ENCODE results near the gene AHSA1. TPM values are rescaled to one million over a fixed set of nuclear protein-coding genes. Genes with fewer than 3 reads are reported as not detected.

The AHSA1 gene
- total and polyA plus RNA-seq, 8 donors, result 47.2 to 109 (median 77.5) TPM

GRCh38 chr14:77426396-77426795, 31.5 kb upstream of the AHSA1 start:
- TF ChIP-seq CTCF (IDR thresholded peaks at IDR 0.05) (no peak), POLR2A (IDR thresholded peaks at IDR 0.05) (no peak), EP300 (IDR thresholded peaks at IDR 0.05) (no peak), POLR2AphosphoS5 (IDR thresholded peaks at IDR 0.05) (no peak)
- no peaks in the 10 kb centered on the region for H3K4me1 ChIP-seq
- intact Hi-C loops (cut with DNase I; ENCODE audit: low total_unique reads), result no loop called here
- H3K27ac ChIP-seq, result no peak overlapping the region
- WGBS, 5 donors, result 88 to 98% (median 96%) methylated on average over 3 of the region's 3 CpGs
- peaks cover 61 to 100% (median 99%) of the 10 kb centered on the region in 4 donors for H3K36me3 ChIP-seq
- no peaks in the 10 kb centered on the region for H3K9me3 ChIP-seq
- no peak for DNase-seq
- no peak overlapping the region for H3K4me3 ChIP-seq
- no peaks in the 10 kb centered on the region for H3K27me3 ChIP-seq

- Histone ChIP-seq H3K27ac (no peak overlapping the region), H3K27me3 (no peaks in the 10 kb centered on the region), H3K4me3 (no peak overlapping the region), H3K4me1 (no peaks in the 10 kb centered on the region), H3K9me3 (no peaks in the 10 kb centered on the region), H3K36me3 (peaks cover 19 to 99% (median 98%) of the 10 kb centered on the region in 4 donors)
- WGBS, 5 donors, result 96 to 100% (median 98%) methylated on average over 3 of the region's 3 CpGs
- intact Hi-C loops (cut with DNase I; ENCODE audit: low total_unique reads), result no loop called here
- TF ChIP-seq POLR2AphosphoS5 (IDR thresholded peaks at IDR 0.05) (no peak), CTCF (IDR thresholded peaks at IDR 0.05) (no peak), POLR2A (IDR thresholded peaks at IDR 0.05) (no peak), EP300 (IDR thresholded peaks at IDR 0.05) (no peak)
- DNase-seq, result no peak
These were observed 21.9 kb upstream of the AHSA1 start for GRCh38 chr14:77436042-77436441.

DNA sequence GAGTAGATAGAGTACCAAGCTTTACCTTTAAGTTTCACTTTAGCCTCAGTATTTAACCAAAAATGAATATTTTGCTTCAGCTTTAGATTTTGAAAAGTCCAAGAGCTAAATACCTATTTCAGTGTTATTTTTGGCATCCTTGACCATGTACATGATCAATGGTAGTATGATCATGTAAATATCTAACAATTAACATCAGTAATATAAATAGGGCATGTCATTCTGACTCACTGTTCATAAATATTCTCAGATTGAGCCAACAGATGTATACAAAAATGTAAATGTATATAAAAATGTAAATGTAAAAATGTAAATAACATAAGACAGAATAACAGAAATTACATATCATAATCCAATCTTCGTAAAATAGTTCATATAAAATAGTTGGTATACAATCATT, 19.3 kb upstream of the AHSA1 start:
- no peak for TF ChIP-seq CTCF (IDR thresholded peaks at IDR 0.05)
- Histone ChIP-seq H3K4me3 (no peak overlapping the region), H3K36me3 (peaks cover 34 to 99% (median 98%) of the 10 kb centered on the region in 4 donors), H3K9me3 (no peaks in the 10 kb centered on the region), H3K4me1 (no peaks in the 10 kb centered on the region), H3K27me3 (no peaks in the 10 kb centered on the region), H3K27ac (no peak overlapping the region)
- intact Hi-C loops (cut with DNase I; ENCODE audit: low total_unique reads), result no loop called here
- no peak for DNase-seq
- WGBS, 5 donors, result 91 to 100% (median 96%) methylated on average over 1 of the region's 1 CpG

GRCh38 chr14:77439861-77440260, 18.0 kb upstream of the AHSA1 start:
- intact Hi-C loops (cut with DNase I; ENCODE audit: low total_unique reads), result no loop called here
- H3K4me3 ChIP-seq, result no peak overlapping the region
- TF ChIP-seq EP300 (IDR thresholded peaks at IDR 0.05), result no peak

GRCh38 chr14:77442196-77442595, 15.7 kb upstream of the AHSA1 start:
- Histone ChIP-seq H3K27me3 (no peaks in the 10 kb centered on the region), H3K4me1 (no peaks in the 10 kb centered on the region), H3K9me3 (no peaks in the 10 kb centered on the region), H3K36me3 (peaks cover 39 to 99% (median 96%) of the 10 kb centered on the region in 4 donors), H3K27ac (no peak overlapping the region), H3K4me3 (no peak overlapping the region)
- no peak for TF ChIP-seq EP300 (IDR thresholded peaks at IDR 0.05)
- no peak for TF ChIP-seq POLR2AphosphoS5 (IDR thresholded peaks at IDR 0.05)
- TF ChIP-seq CTCF (IDR thresholded peaks at IDR 0.05), result no peak
- TF ChIP-seq POLR2A (IDR thresholded peaks at IDR 0.05), result no peak
- no peak for DNase-seq
- 94 to 99% (median 97%) methylated on average over 2 of the region's 2 CpGs for WGBS, 5 donors
- intact Hi-C loops (cut with DNase I; ENCODE audit: low total_unique reads), result no loop called here

More at GRCh38 chr14:77439861-77440260, 18.0 kb upstream of the AHSA1 start:
- Histone ChIP-seq H3K36me3 (peaks cover 38 to 99% (median 98%) of the 10 kb centered on the region in 4 donors), H3K27ac (no peak overlapping the region), H3K9me3 (no peaks in the 10 kb centered on the region), H3K4me1 (no peaks in the 10 kb centered on the region), H3K27me3 (no peaks in the 10 kb centered on the region)
- no peak for DNase-seq
- WGBS, 5 donors, result 94 to 96% (median 95%) methylated on average over 4 of the region's 4 CpGs
